Neuronal stem cell (in vitro differentiated cells): Measurements from ENCODE around the gene LEPROT.

Experiments used
- DNase-seq: peaks from one replicate; pipeline ENCODE4 v3.0.0-alpha.2; 2013; ENCODE audit warnings: low spot score
- H2AFZ ChIP-seq: one replicate; pipeline ENCODE4 v1.6.1; 2013; ENCODE audit warnings: mild to moderate bottlenecking, low read length, inconsistent platforms
- H2AK5ac ChIP-seq: 2 replicates; pipeline ENCODE4 v1.6.1; 2013; ENCODE audit warnings: low read depth, mild to moderate bottlenecking, inconsistent platforms, low read length, moderate library complexity, mixed read lengths
- H2BK120ac ChIP-seq: 2 replicates; pipeline ENCODE4 v1.6.1; 2013; ENCODE audit warnings: low read depth, mild to moderate bottlenecking, inconsistent platforms, low read length, moderate library complexity, mixed read lengths
- H2BK12ac ChIP-seq: one replicate; pipeline ENCODE4 v1.6.1; 2013; ENCODE audit warnings: low read length, inconsistent platforms
- H2BK15ac ChIP-seq: 2 replicates; pipeline ENCODE4 v1.6.1; 2013; ENCODE audit warnings: mild to moderate bottlenecking, low read length, inconsistent platforms, mixed read lengths
- H2BK5ac ChIP-seq: one replicate; pipeline ENCODE4 v1.6.1; 2013; ENCODE audit warnings: inconsistent platforms, mild to moderate bottlenecking, low read length, moderate library complexity
- H3K14ac ChIP-seq: one replicate; pipeline ENCODE4 v1.6.1; 2013; ENCODE audit warnings: low read length, inconsistent platforms
- H3K18ac ChIP-seq: 2 replicates; pipeline ENCODE4 v1.6.1; 2013; ENCODE audit warnings: low read length, inconsistent platforms
- H3K23ac ChIP-seq: 2 replicates; pipeline ENCODE4 v1.6.1; 2013; ENCODE audit warnings: low read depth, mild to moderate bottlenecking, mixed read lengths, low read length, inconsistent platforms; ENCODE audit not compliant: poor library complexity
- H3K27ac ChIP-seq: replicated peaks from 3 replicates; pipeline ENCODE4 v1.5.1; 2013; ENCODE audit warnings: low read length, inconsistent platforms
- H3K27me3 ChIP-seq, 3 experiments: 2 replicates each; pipeline ENCODE4 v1.6.1; 2013; ENCODE audit warnings: low read length in 3 of 3, mild to moderate bottlenecking in 2 of 3, inconsistent platforms in 1 of 3, low read depth in 1 of 3, mixed read lengths in 1 of 3, moderate library complexity in 1 of 3; ENCODE audit not compliant: control insufficient read depth in 3 of 3, insufficient read depth in 3 of 3
- H3K36me3 ChIP-seq, 2 donors: replicated peaks in 1 of 2; 2 replicates each; pipeline ENCODE4 v1.6.1; 2013; ENCODE audit warnings: low read length in 2 of 2; ENCODE audit not compliant: control insufficient read depth in 2 of 2, insufficient read depth in 2 of 2
- H3K4ac ChIP-seq: 2 replicates; pipeline ENCODE4 v1.6.1; 2013; ENCODE audit warnings: inconsistent platforms, mild to moderate bottlenecking, low read length, moderate library complexity
- H3K4me1 ChIP-seq, 2 donors: 1 replicate in 1 of 2; 2 replicates in 1 of 2; pipeline ENCODE4 v1.6.1; 2013; ENCODE audit warnings: low read length in 2 of 2, low read depth in 1 of 2; ENCODE audit not compliant: control insufficient read depth in 2 of 2, insufficient read depth in 1 of 2
- H3K4me2 ChIP-seq: one replicate; pipeline ENCODE4 v1.6.1; 2013; ENCODE audit warnings: mild to moderate bottlenecking, low read length, inconsistent platforms; ENCODE audit not compliant: insufficient read depth, poor library complexity, severe bottlenecking
- H3K4me3 ChIP-seq, 2 donors: 2 replicates each; pipeline ENCODE4 v1.5.1; 2013; ENCODE audit warnings: low read length in 2 of 2, mild to moderate bottlenecking in 2 of 2, inconsistent platforms in 1 of 2, moderate library complexity in 1 of 2
- H3K79me1 ChIP-seq: one replicate; pipeline ENCODE4 v1.6.1; 2013; ENCODE audit warnings: low read depth, mild to moderate bottlenecking, inconsistent platforms, low read length, moderate library complexity
- H3K9ac ChIP-seq: one replicate; pipeline ENCODE4 v1.6.1; 2013; ENCODE audit warnings: mild to moderate bottlenecking, low read depth, low read length, inconsistent platforms; ENCODE audit not compliant: poor library complexity
- H3K9me3 ChIP-seq, 2 donors: replicated peaks in 1 of 2; 2 replicates each; pipeline versions ENCODE3 to v1.6.1; 2013; ENCODE audit warnings: low read length in 2 of 2, mild to moderate bottlenecking in 2 of 2, inconsistent platforms in 1 of 2, low read depth in 1 of 2, mixed read lengths in 1 of 2, moderate library complexity in 1 of 2; ENCODE audit not compliant: control insufficient read depth in 2 of 2, insufficient read depth in 1 of 2
- H4K8ac ChIP-seq: one replicate; pipeline ENCODE4 v1.6.1; 2013; ENCODE audit warnings: low read depth, mild to moderate bottlenecking, inconsistent platforms, low read length, moderate library complexity
- H4K91ac ChIP-seq: one replicate; pipeline ENCODE4 v1.6.1; 2013; ENCODE audit warnings: low read length, low read depth, mild to moderate bottlenecking, inconsistent platforms; ENCODE audit not compliant: poor library complexity
- WGBS, 2 donors: extraction: QIAGEN DNeasy Blood & Tissue Kit; methylation state at CpG; one replicate each; pipeline ENCODE4 v1.1.7; 2013; ENCODE audit warnings: missing lambda C conversion rate in 2 of 2, mixed read lengths in 1 of 2; ENCODE audit not compliant: insufficient read length in 2 of 2, insufficient replicate concordance in 1 of 2; ENCODE audit errors: extremely low coverage in 2 of 2; 5-methylcytosine and 5-hydroxymethylcytosine counted together

Gene LEPROT

GRCh38 chr1:65456481-65456880 is 36.0 kb downstream of the LEPROT start:
- no peak overlapping the region for H3K18ac ChIP-seq
- H3K23ac ChIP-seq = no peak overlapping the region
- no peak overlapping the region for H3K14ac ChIP-seq
- no peak overlapping the region for H2BK12ac ChIP-seq
- no peak overlapping the region for H4K91ac ChIP-seq
- H3K4me3 ChIP-seq = no peak overlapping the region
- H3K9ac ChIP-seq = no peak overlapping the region
- H3K4me2 ChIP-seq = no peak overlapping the region
- H2BK5ac ChIP-seq = no peak overlapping the region
- no peak overlapping the region for H2AK5ac ChIP-seq
- H2BK120ac ChIP-seq = no peak overlapping the region
- no peaks in the 10 kb centered on the region for H3K79me1 ChIP-seq
- no peak for DNase-seq
- H2BK15ac ChIP-seq = no peak overlapping the region
- H3K27ac ChIP-seq = no peak overlapping the region
- no peaks in the 10 kb centered on the region for H3K9me3 ChIP-seq
- H3K36me3 ChIP-seq = no peaks in the 10 kb centered on the region
- H3K4me1 ChIP-seq = peaks cover 0 to 2% of the 10 kb centered on the region in 2 donors
- no peaks in the 10 kb centered on the region for H3K27me3 ChIP-seq
- H4K8ac ChIP-seq = no peak overlapping the region
- no peak overlapping the region for H2AFZ ChIP-seq
- no peak overlapping the region for H3K4ac ChIP-seq

- Histone ChIP-seq H3K18ac (no peak overlapping the region), H2BK15ac (no peak overlapping the region), H4K8ac (no peak overlapping the region), H2AK5ac (no peak overlapping the region), H3K36me3 (no peaks in the 10 kb centered on the region), H3K9ac (no peak overlapping the region), H3K4me3 (no peak overlapping the region), H3K4ac (no peak overlapping the region), H2BK120ac (no peak overlapping the region), H2BK5ac (no peak overlapping the region), H3K27me3 (no peaks in the 10 kb centered on the region), H2AFZ (no peak overlapping the region), H3K79me1 (no peaks in the 10 kb centered on the region), H2BK12ac (no peak overlapping the region), H3K9me3 (no peaks in the 10 kb centered on the region), H3K27ac (no peak overlapping the region), H3K4me1 (peaks cover 0 to 2% of the 10 kb centered on the region in 2 donors), H3K4me2 (no peak overlapping the region), H3K23ac (no peak overlapping the region), H3K14ac (no peak overlapping the region), H4K91ac (no peak overlapping the region)
- no peak for DNase-seq
Observed at GRCh38 chr1:65457868-65458267, 37.4 kb downstream of the LEPROT start.

- Histone ChIP-seq H3K18ac (no peak overlapping the region), H3K27ac (no peak overlapping the region), H3K4me3 (no peak overlapping the region), H4K8ac (no peak overlapping the region), H3K4me2 (no peak overlapping the region), H3K27me3 (no peaks in the 10 kb centered on the region), H3K9me3 (no peaks in the 10 kb centered on the region), H3K4me1 (peaks cover 0 to 2% of the 10 kb centered on the region in 2 donors), H2BK12ac (no peak overlapping the region), H2AFZ (no peak overlapping the region), H3K4ac (no peak overlapping the region), H3K9ac (no peak overlapping the region), H4K91ac (no peak overlapping the region), H3K36me3 (no peaks in the 10 kb centered on the region), H3K23ac (no peak overlapping the region), H2BK120ac (no peak overlapping the region), H2AK5ac (no peak overlapping the region), H3K14ac (no peak overlapping the region), H3K79me1 (no peaks in the 10 kb centered on the region), H2BK15ac (no peak overlapping the region), H2BK5ac (no peak overlapping the region)
- no CpG with 5 or more reads among the region's 2 CpGs for WGBS, 2 donors
- DNase-seq = no peak
Observed at GRCh38 chr1:65458730-65459396, 38.4 kb downstream of the LEPROT start.

- no peak overlapping the region for H2BK15ac ChIP-seq
- H3K79me1 ChIP-seq = no peaks in the 10 kb centered on the region
- H2BK120ac ChIP-seq = no peak overlapping the region
- H2BK12ac ChIP-seq = no peak overlapping the region
- H2BK5ac ChIP-seq = no peak overlapping the region
- H3K9me3 ChIP-seq = no peaks in the 10 kb centered on the region
- H3K36me3 ChIP-seq = no peaks in the 10 kb centered on the region
- H3K4me2 ChIP-seq = no peak overlapping the region
- H3K4me3 ChIP-seq = no peak overlapping the region
- no peak for DNase-seq
- H2AK5ac ChIP-seq = no peak overlapping the region
- H2AFZ ChIP-seq = no peak overlapping the region
- H3K14ac ChIP-seq = no peak overlapping the region
- H3K9ac ChIP-seq = no peak overlapping the region
- H3K4me1 ChIP-seq = peaks cover 0 to 2% of the 10 kb centered on the region in 2 donors
- WGBS, 2 donors = no CpG with 5 or more reads among the region's 1 CpG
- no peak overlapping the region for H3K18ac ChIP-seq
- H3K4ac ChIP-seq = no peak overlapping the region
- no peak overlapping the region for H4K8ac ChIP-seq
- H3K27me3 ChIP-seq = no peaks in the 10 kb centered on the region
- H3K23ac ChIP-seq = no peak overlapping the region
- H4K91ac ChIP-seq = no peak overlapping the region
- no peak overlapping the region for H3K27ac ChIP-seq
Observed at GRCh38 chr1:65459397-65459768, 38.9 kb downstream of the LEPROT start.
